ENCODE measurements around the gene PLPPR5. TPM values are rescaled to one million over a fixed set of nuclear protein-coding genes. Genes with fewer than 3 reads are reported as not detected.

The PLPPR5 gene
- total and polyA plus RNA-seq, 9 of the 15 experiments (the other 6 are each of a cell fraction or from before 2014, with no cell fraction given) = not detected

- TF ChIP-seq, protein P1, sequence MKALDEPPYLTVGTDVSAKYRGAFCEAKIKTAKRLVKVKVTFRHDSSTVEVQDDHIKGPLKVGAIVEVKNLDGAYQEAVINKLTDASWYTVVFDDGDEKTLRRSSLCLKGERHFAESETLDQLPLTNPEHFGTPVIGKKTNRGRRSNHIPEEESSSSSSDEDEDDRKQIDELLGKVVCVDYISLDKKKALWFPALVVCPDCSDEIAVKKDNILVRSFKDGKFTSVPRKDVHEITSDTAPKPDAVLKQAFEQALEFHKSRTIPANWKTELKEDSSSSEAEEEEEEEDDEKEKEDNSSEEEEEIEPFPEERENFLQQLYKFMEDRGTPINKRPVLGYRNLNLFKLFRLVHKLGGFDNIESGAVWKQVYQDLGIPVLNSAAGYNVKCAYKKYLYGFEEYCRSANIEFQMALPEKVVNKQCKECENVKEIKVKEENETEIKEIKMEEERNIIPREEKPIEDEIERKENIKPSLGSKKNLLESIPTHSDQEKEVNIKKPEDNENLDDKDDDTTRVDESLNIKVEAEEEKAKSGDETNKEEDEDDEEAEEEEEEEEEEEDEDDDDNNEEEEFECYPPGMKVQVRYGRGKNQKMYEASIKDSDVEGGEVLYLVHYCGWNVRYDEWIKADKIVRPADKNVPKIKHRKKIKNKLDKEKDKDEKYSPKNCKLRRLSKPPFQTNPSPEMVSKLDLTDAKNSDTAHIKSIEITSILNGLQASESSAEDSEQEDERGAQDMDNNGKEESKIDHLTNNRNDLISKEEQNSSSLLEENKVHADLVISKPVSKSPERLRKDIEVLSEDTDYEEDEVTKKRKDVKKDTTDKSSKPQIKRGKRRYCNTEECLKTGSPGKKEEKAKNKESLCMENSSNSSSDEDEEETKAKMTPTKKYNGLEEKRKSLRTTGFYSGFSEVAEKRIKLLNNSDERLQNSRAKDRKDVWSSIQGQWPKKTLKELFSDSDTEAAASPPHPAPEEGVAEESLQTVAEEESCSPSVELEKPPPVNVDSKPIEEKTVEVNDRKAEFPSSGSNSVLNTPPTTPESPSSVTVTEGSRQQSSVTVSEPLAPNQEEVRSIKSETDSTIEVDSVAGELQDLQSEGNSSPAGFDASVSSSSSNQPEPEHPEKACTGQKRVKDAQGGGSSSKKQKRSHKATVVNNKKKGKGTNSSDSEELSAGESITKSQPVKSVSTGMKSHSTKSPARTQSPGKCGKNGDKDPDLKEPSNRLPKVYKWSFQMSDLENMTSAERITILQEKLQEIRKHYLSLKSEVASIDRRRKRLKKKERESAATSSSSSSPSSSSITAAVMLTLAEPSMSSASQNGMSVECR (CRISPR knock-in tag; IDR thresholded peaks at IDR 0.05) = no peak
- TF ChIP-seq SIRT6 (IDR thresholded peaks at IDR 0.05; ENCODE audit: low read depth, low read length) = no peak
- no peak for TF ChIP-seq ETV1 (tag; conservative IDR thresholded peaks at IDR 0.05; ENCODE audit: low read depth)
Observed at GRCh38 chr1:98854137-98854536, 150.5 kb downstream of the PLPPR5 start (continued).

GRCh38 chr1:98849969-98850636 lies 154.6 kb downstream of the PLPPR5 start:
- no peak overlapping the region for H3K4me2 ChIP-seq (ENCODE audit: insufficient read depth, low read length)
- no peaks in the 10 kb centered on the region for H3K4me1 ChIP-seq (replicated peaks in 1 of 2; ENCODE audit: control insufficient read depth in 2 of 2, insufficient read depth in 2 of 2, low read length in 2 of 2)
- ATAC-seq (no peak), FAIRE-seq (no peak), DNase-seq (ENCODE audit: extremely low read depth in 1 of 4, low spot score in 3 of 4) (no peak)
- POLR2A ChIA-PET = no interaction called here
- WGBS (ENCODE audit: insufficient coverage, low coverage, missing lambda C conversion rate) = 0% methylated on average over 1 of the region's 1 CpG
- H2AFZ ChIP-seq (ENCODE audit: low read depth, low read length) = no peak overlapping the region
- H3K9me3 ChIP-seq (replicated peaks; ENCODE audit: control insufficient read depth, insufficient read depth, low read depth, low read length) = no peaks in the 10 kb centered on the region; the same call in 1 of the 2 replicates
- H4K20me1 ChIP-seq (replicated peaks; ENCODE audit: control insufficient read depth, insufficient read depth, low read length) = no peaks in the 10 kb centered on the region
- in situ Hi-C loops (cut with MboI) = no loop called here
- H3K9ac ChIP-seq (ENCODE audit: insufficient read depth in 1 of 2, low read depth in 2 of 2, low read length in 2 of 2) = no peak overlapping the region
- no peak overlapping the region for H3K27ac ChIP-seq (ENCODE audit: extremely low read depth, low read depth, low read length)
- H3K4me3 ChIP-seq = no peak overlapping the region
- no peaks in the 10 kb centered on the region for H3K36me3 ChIP-seq (ENCODE audit: control insufficient read depth, insufficient read depth, low read length)
- intact Hi-C loops (cut with micrococcal nuclease) = no loop called here
- H3K79me2 ChIP-seq (ENCODE audit: control insufficient read depth, insufficient read depth, low read length) = no peaks in the 10 kb centered on the region
- H3K9me1 ChIP-seq (ENCODE audit: control insufficient read depth, insufficient read depth, low read length) = no peaks in the 10 kb centered on the region
- BruUV-seq (replicated peaks) = no TSS peak
- no peaks in the 10 kb centered on the region for H3K27me3 ChIP-seq (ENCODE audit: control insufficient read depth in 2 of 2, insufficient read depth in 2 of 2, low read length in 2 of 2)
- CTCF ChIA-PET (ENCODE audit: low intra/inter-chr PET ratio) = no interaction called here
- TF ChIP-seq TBL1XR1 (IDR thresholded peaks at IDR 0.05; ENCODE audit: low read length in 2 of 2) (no peak), DIDO1 (tag; IDR thresholded peaks at IDR 0.05; ENCODE audit: low read depth) (no peak), ZEB2 (IDR thresholded peaks at IDR 0.05) (no peak), ZNF354B (CRISPR knock-in tag; IDR thresholded peaks at IDR 0.05) (no peak), ZKSCAN1 (IDR thresholded peaks at IDR 0.05; ENCODE audit: low read depth, low read length) (no peak), RREB1 (CRISPR knock-in tag; IDR thresholded peaks at IDR 0.05) (no peak), TCF3 (CRISPR knock-in tag; IDR thresholded peaks at IDR 0.05) (no peak), SLC30A9 (CRISPR knock-in tag; IDR thresholded peaks at IDR 0.05) (no peak), ILK (tag; IDR thresholded peaks at IDR 0.05; ENCODE audit: borderline replicate concordance, low read depth) (no peak)
